H1 (cell line): ENCODE results near the gene HOXA10.

Experiments used
- ATF2 ChIP-seq: IDR thresholded peaks from 2 replicates; pipeline ENCODE4 v1.6.1; 2012; ENCODE audit warnings: low read length, inconsistent platforms
- POLR2AphosphoS5 ChIP-seq: IDR thresholded peaks from 2 replicates; pipeline ENCODE4 v1.6.1; 2011; ENCODE audit warnings: low read depth, low read length
- POU5F1 ChIP-seq: IDR thresholded peaks from 2 replicates; pipeline ENCODE4 v1.6.1; 2011; ENCODE audit warnings: low read depth, mild to moderate bottlenecking, low read length, moderate library complexity
- RAD21 ChIP-seq, 2 experiments: IDR thresholded peaks in 1 of 2; conservative IDR thresholded peaks in 1 of 2; 2 replicates each; pipeline ENCODE4 v1.6.1; 2011; ENCODE audit warnings: low read depth in 2 of 2, low read length in 2 of 2, improper control_type of control experiment in 1 of 2, inconsistent platforms in 1 of 2, mild to moderate bottlenecking in 1 of 2, moderate library complexity in 1 of 2
- SIX5 ChIP-seq: IDR thresholded peaks from 2 replicates; pipeline ENCODE4 v1.6.1; 2011; ENCODE audit warnings: mild to moderate bottlenecking, low read depth, low read length
- TF ChIP-seq, protein P1 (sequence below), 3 experiments: IDR thresholded peaks; 1 replicate in 2 of 3; 2 replicates in 1 of 3; pipeline versions ENCODE4 v1.5.1 to v1.6.1; 2011; ENCODE audit warnings: low read length in 3 of 3, mild to moderate bottlenecking in 3 of 3, inconsistent platforms in 2 of 3, low read depth in 1 of 3, moderate library complexity in 1 of 3; ENCODE audit not compliant: insufficient read depth in 1 of 3; ENCODE audit errors: control extremely low read depth in 1 of 3

GRCh38 chr7:27171637-27172314 is 2.3 kb downstream of the HOXA10 start:
- TF ChIP-seq POLR2AphosphoS5 (no peak), RAD21 (IDR thresholded peaks at IDR 0.05 in 1 of 2, conservative IDR thresholded peaks at IDR 0.05 in 1 of 2; ENCODE audit: low read depth in 2 of 2, low read length in 2 of 2) (no peak), POU5F1 (no peak), SIX5 (no peak), ATF2 (no peak)
- TF ChIP-seq, protein P1, sequence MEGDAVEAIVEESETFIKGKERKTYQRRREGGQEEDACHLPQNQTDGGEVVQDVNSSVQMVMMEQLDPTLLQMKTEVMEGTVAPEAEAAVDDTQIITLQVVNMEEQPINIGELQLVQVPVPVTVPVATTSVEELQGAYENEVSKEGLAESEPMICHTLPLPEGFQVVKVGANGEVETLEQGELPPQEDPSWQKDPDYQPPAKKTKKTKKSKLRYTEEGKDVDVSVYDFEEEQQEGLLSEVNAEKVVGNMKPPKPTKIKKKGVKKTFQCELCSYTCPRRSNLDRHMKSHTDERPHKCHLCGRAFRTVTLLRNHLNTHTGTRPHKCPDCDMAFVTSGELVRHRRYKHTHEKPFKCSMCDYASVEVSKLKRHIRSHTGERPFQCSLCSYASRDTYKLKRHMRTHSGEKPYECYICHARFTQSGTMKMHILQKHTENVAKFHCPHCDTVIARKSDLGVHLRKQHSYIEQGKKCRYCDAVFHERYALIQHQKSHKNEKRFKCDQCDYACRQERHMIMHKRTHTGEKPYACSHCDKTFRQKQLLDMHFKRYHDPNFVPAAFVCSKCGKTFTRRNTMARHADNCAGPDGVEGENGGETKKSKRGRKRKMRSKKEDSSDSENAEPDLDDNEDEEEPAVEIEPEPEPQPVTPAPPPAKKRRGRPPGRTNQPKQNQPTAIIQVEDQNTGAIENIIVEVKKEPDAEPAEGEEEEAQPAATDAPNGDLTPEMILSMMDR (IDR thresholded peaks at IDR 0.05; ENCODE audit: control extremely low read depth in 1 of 3, insufficient read depth in 1 of 3, low read depth in 1 of 3, low read length in 3 of 3) = no peak
